NCI-H146 treated with DMSO at 0.1 percent for 48 hours (cell line): ENCODE results near the gene MSH3.
"Not testable (repeated sequence)": the region's sequence is repeated elsewhere in the genome, so short reads cannot be mapped to it uniquely, and the experiment has no call there.

Experiments
- DNase-seq: peaks from one replicate; lab custom pipeline; 2025; ENCODE audit not compliant: unreplicated experiment; lab: John Stamatoyannopoulos, UW

Gene MSH3

DNA sequence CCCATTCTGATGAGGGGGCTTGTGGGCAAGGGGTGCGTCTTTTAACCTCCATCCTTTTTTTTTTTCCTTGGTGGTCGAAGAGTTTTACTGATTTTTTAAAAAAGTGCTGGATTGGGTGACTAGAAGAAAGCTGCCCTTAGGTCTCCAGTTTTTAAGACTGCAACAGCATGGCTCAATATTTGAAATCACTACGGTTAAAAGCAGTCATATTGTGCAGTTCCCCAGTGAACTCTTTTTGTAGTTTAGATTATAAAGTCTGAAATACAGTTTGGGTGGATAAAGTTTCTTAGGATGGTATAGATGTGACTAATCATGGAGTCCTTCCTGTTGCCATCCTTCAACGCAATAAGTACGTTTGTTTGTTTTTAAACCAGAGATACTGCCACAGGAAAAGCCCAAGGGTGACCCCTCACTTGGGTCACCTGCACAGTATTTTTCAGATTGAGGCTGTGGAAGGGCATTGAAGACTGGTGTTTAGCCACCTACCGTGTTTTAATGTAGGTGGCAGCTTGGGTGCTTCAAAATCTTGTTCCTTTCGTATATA is 851 bp downstream of the MSH3 start:
- no peak for DNase-seq

GRCh38 chr5:80656425-80656824 is 2.0 kb downstream of the MSH3 start:
- DNase-seq, result no peak

GRCh38 chr5:80659106-80659505 is 4.7 kb downstream of the MSH3 start:
- no peak for DNase-seq

DNA sequence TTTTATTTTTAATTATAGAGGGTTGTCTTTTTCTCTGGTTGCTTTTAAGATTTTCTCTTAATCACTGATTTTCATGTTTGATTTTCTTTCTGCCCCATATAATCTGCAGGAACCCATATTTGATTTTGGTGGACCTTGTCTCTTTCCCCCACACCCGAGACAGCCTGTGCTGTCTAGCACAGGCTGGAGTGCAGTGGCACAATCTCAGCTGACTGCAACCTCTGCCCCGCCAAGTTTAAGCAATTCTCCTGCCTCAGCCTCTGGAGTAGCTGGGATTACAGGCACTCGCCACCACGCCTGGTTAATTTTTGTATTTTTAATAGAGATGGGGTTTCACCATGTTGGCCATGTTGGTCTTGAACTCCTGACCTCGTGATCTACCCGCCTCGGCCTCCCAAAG is 6.2 kb downstream of the MSH3 start:
- DNase-seq, result not testable (repeated sequence)

GRCh38 chr5:80662108-80662507 is 7.7 kb downstream of the MSH3 start:
- DNase-seq, result no peak

DNA sequence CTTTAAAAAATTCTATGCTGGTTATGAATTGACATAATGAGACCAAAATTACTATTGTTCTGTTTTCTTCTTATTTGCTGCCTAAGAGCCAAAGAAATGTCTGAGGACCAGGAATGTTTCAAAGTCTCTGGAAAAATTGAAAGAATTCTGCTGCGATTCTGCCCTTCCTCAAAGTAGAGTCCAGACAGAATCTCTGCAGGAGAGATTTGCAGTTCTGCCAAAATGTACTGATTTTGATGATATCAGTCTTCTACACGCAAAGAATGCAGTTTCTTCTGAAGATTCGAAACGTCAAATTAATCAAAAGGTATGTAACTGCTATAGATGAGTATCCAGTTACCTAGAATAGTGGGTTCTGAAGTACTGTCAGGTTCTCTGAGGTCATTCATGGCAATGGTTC is 10.6 kb downstream of the MSH3 start:
- no peak for DNase-seq

DNA sequence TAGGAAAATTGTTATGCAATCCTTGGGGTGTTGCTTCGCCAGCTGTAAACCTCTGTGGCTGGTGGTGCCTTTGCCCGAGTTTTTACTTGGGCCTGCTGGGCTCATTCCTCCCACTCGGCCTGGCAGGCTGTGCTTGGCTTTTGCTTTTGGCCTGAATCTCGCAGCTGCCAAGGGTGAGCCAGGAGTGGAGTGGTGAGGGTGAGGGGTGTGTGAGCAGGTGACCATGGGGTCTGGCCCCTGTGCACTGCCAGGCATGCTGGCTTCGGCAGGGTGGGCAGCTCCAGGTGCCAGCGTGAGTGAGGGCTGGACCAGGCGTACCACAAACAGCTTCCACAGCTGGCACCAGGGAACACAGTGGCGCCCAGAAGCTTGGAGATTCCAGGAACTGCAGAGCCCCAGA is 12.9 kb downstream of the MSH3 start:
- DNase-seq, result no peak

DNA sequence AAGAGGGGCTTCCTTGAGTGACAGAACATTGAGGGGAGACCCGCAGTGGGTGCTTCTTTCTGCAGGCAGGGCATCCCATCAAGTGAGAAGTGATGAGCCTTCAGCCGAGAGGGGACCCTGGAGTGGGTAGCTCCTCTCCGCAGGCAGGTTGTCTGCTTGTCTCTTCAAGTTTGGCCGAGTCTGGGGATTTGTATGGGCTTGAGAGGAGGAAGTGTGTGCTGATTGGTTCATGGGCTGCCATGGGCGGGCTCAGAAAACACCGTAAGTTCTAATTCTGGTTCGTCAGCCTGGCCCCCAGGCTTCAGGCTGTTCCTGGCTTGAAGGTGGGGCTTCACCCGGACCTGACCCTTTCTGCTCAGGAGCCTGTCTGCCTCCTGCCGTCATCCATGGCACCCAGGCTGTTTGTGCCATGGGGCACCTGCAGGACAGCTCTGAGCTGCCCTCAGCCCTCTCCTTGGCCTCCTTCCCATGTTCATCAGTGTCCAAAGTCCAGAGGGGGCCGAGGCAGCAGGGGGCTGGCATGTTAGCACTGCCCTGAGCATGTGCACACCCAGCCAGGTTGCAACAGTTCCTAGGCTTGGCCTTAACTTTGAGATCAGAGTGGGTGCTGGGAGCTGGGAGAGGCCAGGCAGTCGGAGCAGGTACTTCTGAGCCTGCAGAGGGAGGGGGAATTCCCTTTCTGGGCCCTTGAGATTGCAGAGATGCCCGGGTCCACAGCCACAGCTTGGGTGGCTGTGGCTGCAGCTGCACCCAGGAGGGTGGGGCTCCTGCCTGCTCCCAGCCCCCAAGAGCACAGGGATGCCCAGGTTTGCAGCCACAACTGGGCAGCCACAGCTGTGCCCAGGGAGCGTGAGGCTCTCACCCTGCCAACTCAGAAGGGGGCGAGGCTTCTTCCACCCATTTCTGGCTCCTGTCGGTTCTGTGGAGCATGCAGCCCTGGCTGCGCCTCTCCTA is 13.8 kb downstream of the MSH3 start:
- no peak for DNase-seq

DNA sequence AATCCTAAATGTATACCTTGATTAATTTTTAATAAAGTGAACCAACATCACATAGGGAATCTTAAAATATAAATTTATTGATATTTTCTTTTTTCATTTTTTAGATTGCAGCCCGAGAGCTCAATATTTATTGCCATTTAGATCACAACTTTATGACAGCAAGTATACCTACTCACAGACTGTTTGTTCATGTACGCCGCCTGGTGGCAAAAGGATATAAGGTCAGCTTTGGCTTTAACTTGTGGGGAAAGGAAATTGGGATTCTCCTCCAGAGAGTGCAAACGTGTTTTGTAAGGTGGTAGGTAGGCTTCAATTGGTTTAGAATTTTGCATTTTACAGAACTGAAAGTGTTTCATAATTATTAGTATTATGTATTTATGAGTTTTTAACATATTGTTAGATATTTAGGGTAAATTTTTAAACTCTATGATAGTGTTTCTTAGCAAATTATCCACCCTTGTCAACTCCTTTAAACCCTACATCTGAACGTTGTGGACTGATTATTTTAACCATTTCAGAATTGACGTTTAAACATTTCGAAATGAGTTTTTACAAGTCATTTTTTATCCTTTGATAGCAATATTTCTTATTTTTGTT is 17.8 kb downstream of the MSH3 start:
- peak; percentile 29 for DNase-seq

DNA sequence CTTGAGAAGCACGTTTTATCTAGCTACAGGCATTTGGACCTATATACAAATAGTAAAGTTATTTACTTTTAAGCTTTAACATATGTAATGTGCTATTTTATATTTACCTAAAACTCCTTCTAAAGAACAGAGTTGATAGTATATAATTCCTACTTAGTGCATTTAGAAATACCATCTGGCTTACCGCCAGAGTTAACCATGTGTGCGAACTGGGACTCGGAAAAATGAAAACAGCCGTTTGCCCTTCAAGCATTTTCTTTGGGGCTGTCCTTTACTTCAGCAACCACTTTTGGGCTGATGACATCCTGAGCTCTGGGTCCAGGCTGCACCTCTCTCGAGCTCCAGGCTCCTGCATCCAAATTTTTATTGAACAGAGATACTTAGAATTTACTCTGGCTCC is 22.3 kb downstream of the MSH3 start:
- DNase-seq, result no peak

- no peak for DNase-seq
Observed at GRCh38 chr5:80686757-80687156, 32.3 kb downstream of the MSH3 start.

DNA sequence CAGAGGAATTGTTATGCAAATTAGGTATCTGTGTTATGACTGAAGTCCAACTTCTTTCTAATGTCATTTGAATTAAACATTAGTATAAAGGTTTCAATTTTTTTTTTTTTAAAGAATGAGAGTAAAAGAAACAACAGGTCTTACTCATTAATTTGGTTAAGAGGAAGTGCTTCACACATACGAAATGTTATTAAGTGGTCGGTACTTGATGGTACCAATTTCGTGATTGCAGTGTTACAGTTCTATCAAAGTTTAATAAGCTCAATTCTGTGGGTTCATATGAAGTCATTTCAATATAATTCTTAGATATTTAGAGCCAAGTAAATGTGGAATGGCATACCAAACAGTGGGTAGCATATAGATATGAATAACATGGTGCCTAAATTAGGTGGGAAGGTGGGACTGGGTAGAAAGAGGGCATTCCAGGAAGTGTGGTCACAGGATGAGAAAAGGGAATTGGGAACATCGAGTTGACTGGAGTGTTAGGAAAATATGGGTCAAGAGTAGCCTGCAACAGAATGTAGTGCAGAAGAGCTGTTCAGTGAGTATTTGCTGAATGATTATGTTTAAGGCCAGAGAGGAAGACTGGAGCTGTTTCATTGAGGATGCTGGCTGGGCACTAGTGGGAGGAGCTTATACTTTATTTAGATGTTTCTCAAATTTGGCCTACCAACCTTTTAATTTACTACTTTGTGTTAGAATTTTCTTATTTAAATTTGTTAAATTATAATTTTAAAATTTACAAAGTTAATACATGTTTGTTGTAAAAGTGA is 34.4 kb downstream of the MSH3 start:
- no peak for DNase-seq

DNA sequence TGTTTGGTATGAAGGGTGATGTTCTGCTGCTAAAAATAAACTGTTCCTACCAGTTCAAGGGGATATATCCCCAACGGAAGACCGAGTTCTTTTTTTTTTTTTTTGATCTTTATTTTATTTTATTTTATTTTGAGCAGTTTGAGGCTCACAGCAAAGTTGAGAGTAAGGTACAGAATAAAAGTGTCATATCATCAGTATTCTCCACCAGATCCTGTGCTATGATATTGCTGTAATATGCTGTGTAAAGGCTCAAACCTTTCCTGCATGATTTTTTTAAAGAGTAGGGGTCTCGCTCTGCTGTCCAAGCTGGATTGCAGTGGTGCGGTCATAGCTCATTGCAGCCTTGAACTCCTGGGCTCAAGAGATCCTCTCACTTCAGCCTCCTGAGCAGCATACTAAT is 35.2 kb downstream of the MSH3 start:
- no peak for DNase-seq

DNA sequence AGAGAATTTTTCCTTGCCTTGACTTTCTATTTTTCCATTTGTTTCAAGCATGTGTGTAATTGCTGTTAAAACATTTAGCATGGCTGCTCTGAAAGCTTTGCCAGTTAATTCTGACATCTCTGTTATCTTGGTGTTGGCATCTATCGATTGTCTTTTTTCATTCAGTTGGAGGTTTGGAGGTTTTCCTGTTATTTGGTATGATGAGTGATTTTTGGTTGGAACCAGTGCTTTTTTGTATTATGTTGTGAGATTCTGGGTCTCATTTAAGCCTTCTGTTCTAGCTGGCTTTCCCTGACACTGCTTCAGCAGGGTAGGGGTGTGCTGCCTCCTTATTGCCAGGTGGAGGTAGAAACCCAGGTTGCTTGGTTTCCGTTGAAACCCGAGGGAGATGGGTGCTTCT is 41.2 kb downstream of the MSH3 start:
- no peak for DNase-seq

DNA sequence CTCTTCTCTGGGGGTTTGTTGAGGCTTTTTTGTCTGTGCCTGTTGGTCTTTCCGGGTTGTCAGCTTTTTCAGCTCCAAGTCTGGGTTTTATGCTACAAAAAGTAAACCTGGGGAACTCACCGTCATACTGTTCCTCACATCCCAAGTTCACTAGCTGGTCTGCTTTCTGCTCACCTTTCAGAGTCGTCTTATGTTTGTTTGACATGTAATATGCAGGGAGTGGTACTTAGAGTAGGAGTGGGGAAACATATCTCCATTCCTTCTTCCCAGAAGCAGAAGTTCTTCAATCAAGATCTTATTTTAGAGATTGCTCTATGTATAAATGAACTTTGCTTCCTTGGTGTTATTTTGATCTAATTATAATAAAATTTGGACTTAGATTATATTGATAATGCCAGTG is 42.0 kb downstream of the MSH3 start:
- no peak for DNase-seq

- no peak for DNase-seq
Observed at GRCh38 chr5:80697100-80697499, 42.6 kb downstream of the MSH3 start.

DNA sequence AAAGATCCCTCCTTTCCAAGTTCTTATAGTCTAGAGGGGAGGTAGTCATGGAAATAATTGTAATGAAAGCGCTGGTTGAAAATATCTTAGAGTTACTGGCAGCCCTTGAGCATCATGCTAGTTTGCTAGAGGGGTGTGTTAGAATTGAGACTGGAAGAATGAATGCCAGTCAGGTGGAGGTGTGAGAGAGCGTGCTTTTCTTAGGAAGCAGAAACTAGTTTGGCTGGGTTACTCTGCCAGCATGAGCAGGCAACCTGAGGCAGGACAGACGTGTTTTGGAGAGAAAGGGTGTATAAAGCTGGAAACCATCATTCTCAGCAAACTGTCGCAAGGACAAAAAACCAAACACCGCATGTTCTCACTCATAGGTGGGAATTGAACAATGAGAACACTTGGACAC is 43.9 kb downstream of the MSH3 start:
- DNase-seq, result no peak

DNA sequence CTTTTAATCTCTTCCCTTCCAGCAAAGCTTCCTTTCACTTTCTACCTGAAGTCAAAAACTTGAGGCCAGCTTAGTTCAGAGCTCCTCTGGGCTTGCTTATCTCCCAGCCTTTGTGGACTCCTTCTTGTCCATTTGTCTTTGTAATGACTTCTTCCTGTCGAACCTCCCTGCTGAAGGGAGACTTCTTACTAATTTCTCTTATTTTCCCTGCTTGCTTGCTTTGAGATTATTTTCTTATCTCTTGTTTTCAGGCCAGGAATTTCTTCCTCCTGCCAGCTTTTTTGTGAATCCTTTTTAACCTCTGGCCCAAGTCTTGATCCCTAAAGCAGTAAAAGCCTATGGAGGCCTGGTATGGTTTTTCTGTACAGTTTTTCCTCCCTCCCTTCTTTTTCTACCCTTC is 47.1 kb downstream of the MSH3 start:
- DNase-seq, result no peak

DNA sequence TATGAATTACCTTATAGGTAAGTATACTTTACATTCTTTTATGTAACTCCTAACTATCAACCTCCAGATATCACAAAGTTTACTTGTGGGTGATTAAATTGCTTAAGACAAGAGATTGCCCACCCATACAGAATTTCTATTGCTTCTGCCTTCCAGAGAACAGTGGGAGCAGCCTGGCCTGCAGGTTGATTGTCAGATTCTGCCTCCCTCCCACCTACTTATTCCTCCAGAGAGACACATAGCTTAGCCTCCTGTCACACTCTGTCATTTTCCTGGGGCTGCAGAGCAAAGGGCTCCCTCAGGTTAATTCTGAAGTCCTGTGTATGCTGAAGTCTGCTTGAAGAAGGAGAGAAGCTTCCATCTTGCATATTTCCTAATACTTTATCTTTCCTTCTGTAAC is 48.8 kb downstream of the MSH3 start:
- DNase-seq, result no peak

GRCh38 chr5:80703747-80704146 is 49.3 kb downstream of the MSH3 start:
- no peak for DNase-seq

DNA sequence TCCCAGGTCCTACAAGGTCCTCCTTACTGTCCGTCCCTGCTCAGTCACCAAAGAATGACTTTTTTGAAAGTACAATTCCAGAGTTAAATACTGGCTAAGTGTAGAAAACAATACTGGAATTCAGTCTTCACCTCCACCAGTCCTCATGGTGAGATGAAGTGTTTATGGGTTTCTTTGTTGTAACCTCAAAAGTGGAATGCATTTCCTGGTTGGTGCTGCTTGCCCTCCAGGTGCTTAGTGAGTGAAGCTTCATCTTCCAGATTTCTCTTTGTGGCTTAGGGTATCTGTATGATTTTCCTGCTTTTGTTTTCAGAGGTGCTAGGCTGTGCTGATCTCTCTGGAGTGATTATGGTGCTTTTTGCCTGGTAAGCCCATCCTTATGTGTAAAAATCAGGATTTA is 49.8 kb downstream of the MSH3 start:
- no peak for DNase-seq
